Nephron progenitor cell (in vitro differentiated cells): Measurements from ENCODE around the gene RGCC.
A peak's percentile ranks its signal among the peaks of the same experiment; 100 is the strongest.

Experiments used
- DNase-seq: peaks from one replicate; pipeline ENCODE4 v3.0.0; 2021
- H3K27ac Mint-ChIP-seq: 2 replicates; pipeline ENCODE4 v1.8.0; 2021; ENCODE audit warnings: mild to moderate bottlenecking, moderate library complexity, mixed read lengths
- H3K27me3 Mint-ChIP-seq: 2 replicates; pipeline ENCODE4 v1.8.0; 2021; ENCODE audit warnings: mild to moderate bottlenecking, low read depth, mixed read lengths; ENCODE audit not compliant: poor library complexity
- H3K36me3 Mint-ChIP-seq: 2 replicates; pipeline ENCODE4 v1.8.0; 2021; ENCODE audit warnings: low read depth, mixed read lengths
- H3K4me1 Mint-ChIP-seq: 2 replicates; pipeline ENCODE4 v1.8.0; 2021; ENCODE audit warnings: mixed read lengths
- H3K4me3 Mint-ChIP-seq: 2 replicates; pipeline ENCODE4 v1.8.0; 2021; ENCODE audit warnings: mild to moderate bottlenecking, moderate library complexity, mixed read lengths
- H3K9me3 Mint-ChIP-seq: 2 replicates; pipeline ENCODE4 v1.8.0; 2021; ENCODE audit warnings: mild to moderate bottlenecking, moderate library complexity, mixed read lengths
- TF ChIP-seq, protein P1 (sequence below): fragments of 200-600 bp; sonication (generic); IDR thresholded peaks from 2 replicates; pipeline ENCODE4 v1.5.0; 2021; ENCODE audit warnings: antibody characterized with exemption

The RGCC gene

DNA sequence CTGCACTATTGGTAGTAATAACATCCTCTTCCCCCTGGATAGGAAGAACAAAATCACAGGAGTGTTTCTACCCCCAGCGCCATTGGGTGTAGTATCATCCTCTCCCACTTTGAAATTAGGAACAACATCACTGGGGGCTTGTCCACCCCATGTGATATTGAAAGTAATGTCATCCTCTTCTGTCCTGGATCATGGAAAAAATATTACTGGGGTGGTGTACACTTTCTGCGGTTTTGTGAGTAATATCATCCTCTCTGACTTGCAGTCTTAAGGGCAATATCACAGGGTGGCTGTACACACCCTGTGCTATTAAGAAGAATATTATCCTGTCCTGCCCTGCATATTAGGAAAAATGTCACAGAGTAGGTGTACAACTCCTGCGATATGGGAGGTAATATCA is 4.9 kb upstream of the RGCC start:
- no peak overlapping the region for H3K27ac Mint-ChIP-seq
- H3K36me3 Mint-ChIP-seq = no peaks in the 10 kb centered on the region
- no peak overlapping the region for H3K4me3 Mint-ChIP-seq
- DNase-seq = no peak
- TF ChIP-seq, protein P1, sequence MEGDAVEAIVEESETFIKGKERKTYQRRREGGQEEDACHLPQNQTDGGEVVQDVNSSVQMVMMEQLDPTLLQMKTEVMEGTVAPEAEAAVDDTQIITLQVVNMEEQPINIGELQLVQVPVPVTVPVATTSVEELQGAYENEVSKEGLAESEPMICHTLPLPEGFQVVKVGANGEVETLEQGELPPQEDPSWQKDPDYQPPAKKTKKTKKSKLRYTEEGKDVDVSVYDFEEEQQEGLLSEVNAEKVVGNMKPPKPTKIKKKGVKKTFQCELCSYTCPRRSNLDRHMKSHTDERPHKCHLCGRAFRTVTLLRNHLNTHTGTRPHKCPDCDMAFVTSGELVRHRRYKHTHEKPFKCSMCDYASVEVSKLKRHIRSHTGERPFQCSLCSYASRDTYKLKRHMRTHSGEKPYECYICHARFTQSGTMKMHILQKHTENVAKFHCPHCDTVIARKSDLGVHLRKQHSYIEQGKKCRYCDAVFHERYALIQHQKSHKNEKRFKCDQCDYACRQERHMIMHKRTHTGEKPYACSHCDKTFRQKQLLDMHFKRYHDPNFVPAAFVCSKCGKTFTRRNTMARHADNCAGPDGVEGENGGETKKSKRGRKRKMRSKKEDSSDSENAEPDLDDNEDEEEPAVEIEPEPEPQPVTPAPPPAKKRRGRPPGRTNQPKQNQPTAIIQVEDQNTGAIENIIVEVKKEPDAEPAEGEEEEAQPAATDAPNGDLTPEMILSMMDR = no peak
- no peaks in the 10 kb centered on the region for H3K4me1 Mint-ChIP-seq
- peaks cover 10% of the 10 kb centered on the region for H3K9me3 Mint-ChIP-seq
- peaks cover 50% of the 10 kb centered on the region for H3K27me3 Mint-ChIP-seq

DNA sequence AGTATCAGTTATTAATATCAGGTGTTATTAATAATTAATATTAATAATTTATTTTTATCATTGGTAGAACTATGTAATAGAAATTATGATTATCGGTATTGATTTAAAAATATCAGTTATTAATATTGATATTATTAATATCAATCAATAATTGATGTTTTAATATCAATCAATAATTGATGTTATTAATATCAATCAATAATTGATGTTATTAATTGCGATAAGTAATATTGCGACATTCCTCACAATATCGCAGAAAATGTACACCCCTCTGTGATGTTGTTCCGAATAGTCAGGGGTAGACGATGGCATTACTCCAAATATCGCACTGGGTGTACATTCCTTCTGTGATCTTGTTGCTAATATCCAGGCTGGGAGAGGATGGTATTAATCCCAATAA is 3.7 kb upstream of the RGCC start:
- DNase-seq = no peak
- peaks cover 10% of the 10 kb centered on the region for H3K9me3 Mint-ChIP-seq
- peaks cover 61% of the 10 kb centered on the region for H3K27me3 Mint-ChIP-seq
- no peak overlapping the region for H3K4me3 Mint-ChIP-seq
- no peak overlapping the region for H3K27ac Mint-ChIP-seq
- TF ChIP-seq, protein P1 = no peak
- no peaks in the 10 kb centered on the region for H3K4me1 Mint-ChIP-seq
- H3K36me3 Mint-ChIP-seq = no peaks in the 10 kb centered on the region

DNA sequence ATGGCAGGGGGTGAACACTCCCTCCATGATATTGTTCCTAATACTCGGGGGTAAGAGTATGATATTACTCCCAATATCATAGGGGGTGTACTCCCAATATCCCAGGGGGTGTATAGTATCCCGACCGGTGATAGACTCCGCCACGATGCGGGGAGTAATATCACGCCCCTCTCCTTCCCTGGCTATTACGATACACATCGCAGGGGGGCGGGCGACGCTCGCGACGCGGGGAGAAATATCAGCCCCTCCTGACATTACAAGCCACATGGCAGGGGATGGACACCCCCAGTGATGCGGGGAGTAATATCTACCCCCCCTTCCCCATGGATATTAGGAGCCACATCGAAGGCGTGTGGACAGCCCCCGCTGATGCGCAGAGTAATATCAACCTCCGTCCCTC is 3.2 kb upstream of the RGCC start:
- Mint-ChIP-seq H3K4me3 (no peak overlapping the region), H3K27me3 (peaks cover 67% of the 10 kb centered on the region)

DNA sequence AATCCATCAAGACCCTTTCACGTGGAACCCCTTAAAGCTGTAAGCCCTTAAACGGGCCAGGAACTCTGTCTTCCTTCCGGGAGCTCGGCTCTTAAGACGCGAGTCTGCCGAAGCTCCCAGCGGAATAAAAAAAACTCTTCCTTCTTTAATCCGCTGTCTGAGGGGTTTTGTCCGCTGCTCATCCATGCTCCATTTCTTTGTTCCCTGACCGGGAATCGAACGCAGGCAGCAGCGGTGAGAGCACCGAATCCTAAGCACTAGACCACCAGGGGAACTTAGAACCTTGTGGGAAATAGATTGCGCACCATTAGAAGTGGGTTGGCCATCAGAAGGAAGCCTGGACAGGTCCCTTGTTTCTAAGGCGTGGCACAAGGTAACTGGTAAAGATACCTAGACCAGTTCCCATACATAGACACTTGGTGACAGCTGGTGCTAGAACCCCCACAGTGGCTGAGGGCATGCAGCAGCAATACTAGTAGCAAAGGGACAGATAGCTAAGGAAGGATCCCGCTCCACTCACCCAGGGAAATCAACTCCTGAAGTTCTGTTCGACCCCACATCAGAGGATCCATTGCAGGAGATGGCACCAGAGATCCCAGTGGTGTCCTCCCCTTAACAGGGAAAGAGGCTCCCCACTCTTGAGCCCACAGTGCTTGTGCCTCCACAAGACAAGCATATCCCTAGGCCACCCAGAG is 1.5 kb upstream of the RGCC start:
- Mint-ChIP-seq H3K27ac (no peak overlapping the region), H3K4me1 (no peaks in the 10 kb centered on the region), H3K36me3 (no peaks in the 10 kb centered on the region), H3K4me3 (peak overlapping the region; percentile 54), H3K27me3 (peaks cover 84% of the 10 kb centered on the region), H3K9me3 (peaks cover 10% of the 10 kb centered on the region)
- no peak for DNase-seq
- TF ChIP-seq, protein P1 = no peak

More for the DNA sequence above, 3.2 kb upstream of the RGCC start:
- Mint-ChIP-seq H3K36me3 (no peaks in the 10 kb centered on the region), H3K27ac (no peak overlapping the region), H3K4me1 (no peaks in the 10 kb centered on the region), H3K9me3 (peaks cover 10% of the 10 kb centered on the region)
- TF ChIP-seq, protein P1 = no peak
- DNase-seq = no peak

DNA sequence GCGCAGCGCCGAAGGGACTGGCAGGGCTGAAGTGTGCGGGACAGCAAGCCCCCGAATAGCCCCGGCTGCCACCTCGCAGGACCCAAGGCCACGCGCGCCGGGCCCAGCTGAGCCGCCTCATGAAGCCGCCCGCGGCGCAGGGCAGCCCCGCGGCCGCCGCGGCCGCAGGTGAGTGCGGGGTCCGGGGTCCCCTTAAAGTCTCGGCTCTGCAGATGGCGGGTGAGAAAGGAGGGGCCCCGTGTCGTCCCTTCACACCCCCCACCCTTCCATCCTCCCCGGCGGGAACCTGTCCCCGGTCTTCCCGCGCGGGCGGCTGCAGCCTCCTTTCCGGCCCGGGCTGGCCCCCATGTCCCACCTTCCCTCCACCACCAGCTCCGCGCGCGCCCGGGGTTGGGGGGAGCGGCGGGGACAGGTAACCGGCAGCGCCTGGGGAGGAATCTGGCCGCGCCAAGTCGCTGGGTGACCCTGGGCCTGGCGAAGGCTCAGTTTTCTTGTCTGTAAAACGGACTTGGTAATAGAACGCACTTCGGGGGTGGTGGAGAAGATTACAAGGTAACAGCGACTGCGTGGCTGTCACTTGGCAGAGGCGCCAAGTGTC is 338 bp downstream of the RGCC start:
- peak; percentile 42 for DNase-seq
- H3K4me3 Mint-ChIP-seq = peak overlapping the region; percentile 74
- H3K36me3 Mint-ChIP-seq = no peaks in the 10 kb centered on the region
- TF ChIP-seq, protein P1 = no peak
- H3K4me1 Mint-ChIP-seq = no peaks in the 10 kb centered on the region
- H3K9me3 Mint-ChIP-seq = peaks cover 10% of the 10 kb centered on the region
- H3K27me3 Mint-ChIP-seq = peaks cover 91% of the 10 kb centered on the region
- no peak overlapping the region for H3K27ac Mint-ChIP-seq
